ENCODE measurements around the gene TSPAN6.

The TSPAN6 gene

GRCh38 chrX:100584611-100585010 is 52.0 kb downstream of the TSPAN6 start, which contains the start of gene TNMD:
TSS of gene TNMD (plus strand) at chrX:100584936. CDS start at chrX:100585019, 83 bp downstream.
- DNase-seq (ENCODE audit: low read depth), result no peak
